ENCODE data around the gene SLC29A3. TPM values are rescaled to one million over a fixed set of nuclear protein-coding genes. Genes with fewer than 3 reads are reported as not detected.

The SLC29A3 gene
- total RNA-seq, 3 donors from 2014 or later (not counting 1 experiment from before 2014, with no cell fraction given): 4.0 to 6.6 (median 5.3) TPM

- peak; percentile 89 to 98 (median 97) for ATAC-seq
- peaks cover 8% of the 10 kb centered on the region for H3K4me1 ChIP-seq (ENCODE audit: control insufficient read depth, insufficient read depth, low read length)
- Mint-ChIP-seq H3K27me3 (ENCODE audit: low read depth in 2 of 2) (peaks cover 0 to 10% of the 10 kb centered on the region in 2 donors), H3K4me1 (peaks cover 0 to 8% of the 10 kb centered on the region in 2 donors), H3K36me3 (no peaks in the 10 kb centered on the region), H3K9me3 (no peaks in the 10 kb centered on the region), H3K27ac (no peak overlapping the region), H3K4me3 (no peak overlapping the region)
- intact Hi-C loops (cut with micrococcal nuclease): loop anchor here (1.0 to 5.0 kb wide), 3 partner anchors 185 to 428 kb away; no protein-coding TSS in a partner anchor
- no peaks in the 10 kb centered on the region for H3K27me3 ChIP-seq (ENCODE audit: control insufficient read depth, insufficient read depth, low read length)
- peak; percentile 77 to 82 for DNase-seq
- no peak overlapping the region for H3K4me3 ChIP-seq (ENCODE audit: low read length)
- H3K9me3 ChIP-seq (ENCODE audit: control insufficient read depth, insufficient read depth, low read length): no peaks in the 10 kb centered on the region
- H3K27ac ChIP-seq (ENCODE audit: low read length): no peak overlapping the region
- TF ChIP-seq CTCF (IDR thresholded peaks at IDR 0.05): peak; percentile 89
- 25% methylated on average over 10 of the region's 10 CpGs for WGBS (ENCODE audit: insufficient coverage)
- no peaks in the 10 kb centered on the region for H3K36me3 ChIP-seq (ENCODE audit: control insufficient read depth, insufficient read depth, low read length)
Observed at GRCh38 chr10:71383972-71384687, 65.1 kb downstream of the SLC29A3 start.

GRCh38 chr10:71388171-71388570, 69.1 kb downstream of the SLC29A3 start:
- Histone ChIP-seq H3K4me1 (ENCODE audit: control insufficient read depth, insufficient read depth, low read length) (peaks cover 8% of the 10 kb centered on the region), H3K36me3 (ENCODE audit: control insufficient read depth, insufficient read depth, low read length) (no peaks in the 10 kb centered on the region), H3K27ac (ENCODE audit: low read length) (no peak overlapping the region), H3K9me3 (ENCODE audit: control insufficient read depth, insufficient read depth, low read length) (no peaks in the 10 kb centered on the region), H3K4me3 (ENCODE audit: low read length) (no peak overlapping the region), H3K27me3 (ENCODE audit: control insufficient read depth, insufficient read depth, low read length) (peaks cover 4% of the 10 kb centered on the region)
- peaks cover 0 to 8% of the 10 kb centered on the region in 2 donors for H3K4me1 Mint-ChIP-seq
- WGBS (ENCODE audit: insufficient coverage): 91% methylated on average over 5 of the region's 5 CpGs
- no peak for TF ChIP-seq CTCF (IDR thresholded peaks at IDR 0.05)
- H3K36me3 Mint-ChIP-seq: no peaks in the 10 kb centered on the region
- H3K27ac Mint-ChIP-seq: no peak overlapping the region
- intact Hi-C loops (cut with micrococcal nuclease): no loop called here
- H3K27me3 Mint-ChIP-seq (ENCODE audit: low read depth in 2 of 2): peaks cover 14 to 30% of the 10 kb centered on the region in 2 donors
- H3K9me3 Mint-ChIP-seq: no peaks in the 10 kb centered on the region
- DNase-seq (no peak), ATAC-seq (no peak)
- H3K4me3 Mint-ChIP-seq: no peak overlapping the region

GRCh38 chr10:71388583-71389310, 69.7 kb downstream of the SLC29A3 start:
- intact Hi-C loops (cut with micrococcal nuclease): no loop called here
- no peaks in the 10 kb centered on the region for H3K9me3 Mint-ChIP-seq
- no peak for TF ChIP-seq CTCF (IDR thresholded peaks at IDR 0.05)
- H3K4me3 Mint-ChIP-seq: no peak overlapping the region
- no peak overlapping the region for H3K27ac ChIP-seq (ENCODE audit: low read length)
- peaks cover 4% of the 10 kb centered on the region for H3K27me3 ChIP-seq (ENCODE audit: control insufficient read depth, insufficient read depth, low read length)
- H3K4me1 ChIP-seq (ENCODE audit: control insufficient read depth, insufficient read depth, low read length): peaks cover 8% of the 10 kb centered on the region
- H3K36me3 Mint-ChIP-seq: no peaks in the 10 kb centered on the region
- H3K4me1 Mint-ChIP-seq: peaks cover 0 to 8% of the 10 kb centered on the region in 2 donors
- H3K27me3 Mint-ChIP-seq (ENCODE audit: low read depth in 2 of 2): peaks cover 20 to 36% of the 10 kb centered on the region in 2 donors
- ATAC-seq: no peak
- WGBS (ENCODE audit: insufficient coverage): 91% methylated on average over 8 of the region's 8 CpGs
- no peak overlapping the region for H3K4me3 ChIP-seq (ENCODE audit: low read length)
- H3K36me3 ChIP-seq (ENCODE audit: control insufficient read depth, insufficient read depth, low read length): no peaks in the 10 kb centered on the region
- DNase-seq: no peak
- H3K9me3 ChIP-seq (ENCODE audit: control insufficient read depth, insufficient read depth, low read length): no peaks in the 10 kb centered on the region
- no peak overlapping the region for H3K27ac Mint-ChIP-seq

Measured in natural killer cell (primary cell).